ENCODE measurements around the gene PRRT2.

The PRRT2 gene

DNA sequence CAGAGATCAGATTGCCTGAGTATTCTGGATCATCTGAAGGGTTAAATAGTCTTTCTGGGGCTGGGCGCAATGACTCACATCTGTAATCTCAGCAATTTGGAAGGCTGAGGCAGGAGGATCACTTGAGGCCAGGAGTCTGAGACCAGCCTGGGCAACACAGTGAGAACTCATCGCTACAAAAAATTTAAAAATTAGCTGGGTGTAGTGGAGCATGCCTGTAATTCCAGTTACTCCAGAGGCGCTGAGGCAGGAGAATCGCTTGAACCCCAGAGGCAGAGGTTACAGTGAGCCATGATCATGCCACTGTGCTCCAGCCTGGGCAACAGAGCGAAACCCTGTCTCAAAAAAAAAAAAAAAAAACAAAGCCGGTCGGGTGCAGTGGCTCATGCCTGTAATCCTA is 23.9 kb downstream of the PRRT2 start:
- no peak for DNase-seq

DNA sequence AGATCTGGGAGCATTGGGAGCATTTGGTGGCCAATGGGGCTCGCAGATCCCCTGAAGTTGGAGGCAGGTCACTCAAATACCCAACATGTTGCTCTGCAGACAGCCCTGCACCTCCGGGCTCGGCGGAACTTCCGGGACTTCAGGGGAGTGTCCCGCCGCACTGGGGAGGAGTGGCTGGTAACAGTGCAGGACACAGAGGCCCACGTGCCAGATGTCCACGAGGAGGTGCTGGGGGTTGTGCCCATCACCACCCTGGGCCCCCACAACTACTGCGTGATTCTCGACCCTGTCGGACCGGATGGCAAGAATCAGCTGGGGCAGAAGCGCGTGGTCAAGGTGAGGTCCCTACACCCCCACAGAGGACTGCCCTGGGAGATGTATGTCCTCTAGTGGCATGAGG is 24.6 kb downstream of the PRRT2 start:
- no peak for DNase-seq

DNA sequence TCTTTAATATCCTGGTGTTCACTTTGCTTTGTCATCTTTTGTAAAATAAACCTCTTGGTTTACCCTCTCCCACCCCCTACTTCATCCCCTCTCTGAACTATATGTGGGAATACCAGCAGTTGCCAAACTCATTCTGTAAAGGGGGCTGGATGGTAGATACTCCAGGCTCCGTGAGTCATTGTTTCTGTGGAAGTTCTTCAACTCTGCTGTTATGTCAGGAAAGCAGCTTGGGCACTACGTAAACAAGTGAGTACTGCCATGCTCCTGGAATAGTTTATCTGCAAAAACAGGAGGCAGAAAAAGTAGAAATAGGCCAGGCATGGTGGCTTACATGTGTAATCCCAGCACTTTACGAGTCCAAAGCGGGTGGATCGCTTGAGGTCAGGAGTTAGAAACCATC is 25.8 kb downstream of the PRRT2 start:
- no peak for DNase-seq

DNA sequence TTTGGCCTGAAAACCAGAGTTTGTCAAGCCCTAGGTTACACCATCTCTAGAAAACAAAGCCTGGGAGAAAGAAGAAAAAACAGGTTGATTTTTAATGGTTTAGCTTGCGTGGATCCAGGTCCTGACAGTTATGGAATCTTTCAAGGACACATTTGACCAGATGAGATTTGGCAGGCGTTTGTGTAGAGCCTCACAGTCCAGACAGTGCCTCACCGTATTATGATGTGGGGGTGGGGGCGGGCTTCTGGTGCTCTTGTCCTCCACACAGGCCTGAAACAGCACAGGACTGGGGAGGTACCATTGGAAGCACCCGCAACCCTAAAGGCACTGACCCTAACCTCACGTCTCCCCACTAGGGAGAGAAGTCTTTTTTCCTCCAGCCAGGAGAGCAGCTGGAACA is 27.8 kb downstream of the PRRT2 start:
- DNase-seq: no peak

DNA sequence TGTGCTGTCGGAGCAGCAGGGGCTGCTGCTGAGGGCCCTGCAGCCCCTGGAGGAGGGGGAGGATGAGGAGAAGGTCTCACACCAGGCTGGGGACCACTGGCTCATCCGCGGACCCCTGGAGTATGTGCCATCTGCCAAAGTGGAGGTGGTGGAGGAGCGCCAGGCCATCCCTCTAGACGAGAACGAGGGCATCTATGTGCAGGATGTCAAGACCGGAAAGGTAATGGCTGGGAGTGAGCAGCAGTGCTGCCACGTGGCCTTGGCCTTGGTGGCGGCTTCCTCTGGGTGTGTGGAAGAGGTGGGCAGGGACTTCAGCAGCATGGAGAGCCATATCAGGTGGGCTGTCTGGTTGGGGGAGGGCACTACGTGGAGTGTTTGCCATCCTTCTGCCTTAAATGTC is 28.2 kb downstream of the PRRT2 start:
- DNase-seq: no peak

DNA sequence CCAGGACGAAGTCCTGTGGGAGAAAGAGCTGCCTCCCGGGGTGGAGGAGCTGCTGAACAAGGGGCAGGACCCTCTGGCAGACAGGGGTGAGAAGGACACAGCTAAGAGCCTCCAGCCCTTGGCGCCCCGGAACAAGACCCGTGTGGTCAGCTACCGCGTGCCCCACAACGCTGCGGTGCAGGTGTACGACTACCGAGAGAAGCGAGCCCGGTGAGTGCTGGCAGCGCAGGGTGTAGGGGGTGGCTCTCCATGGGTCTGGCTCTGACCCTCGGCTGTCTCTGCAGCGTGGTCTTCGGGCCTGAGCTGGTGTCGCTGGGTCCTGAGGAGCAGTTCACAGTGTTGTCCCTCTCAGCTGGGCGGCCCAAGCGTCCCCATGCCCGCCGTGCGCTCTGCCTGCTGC is 29.6 kb downstream of the PRRT2 start:
- DNase-seq: no peak

DNA sequence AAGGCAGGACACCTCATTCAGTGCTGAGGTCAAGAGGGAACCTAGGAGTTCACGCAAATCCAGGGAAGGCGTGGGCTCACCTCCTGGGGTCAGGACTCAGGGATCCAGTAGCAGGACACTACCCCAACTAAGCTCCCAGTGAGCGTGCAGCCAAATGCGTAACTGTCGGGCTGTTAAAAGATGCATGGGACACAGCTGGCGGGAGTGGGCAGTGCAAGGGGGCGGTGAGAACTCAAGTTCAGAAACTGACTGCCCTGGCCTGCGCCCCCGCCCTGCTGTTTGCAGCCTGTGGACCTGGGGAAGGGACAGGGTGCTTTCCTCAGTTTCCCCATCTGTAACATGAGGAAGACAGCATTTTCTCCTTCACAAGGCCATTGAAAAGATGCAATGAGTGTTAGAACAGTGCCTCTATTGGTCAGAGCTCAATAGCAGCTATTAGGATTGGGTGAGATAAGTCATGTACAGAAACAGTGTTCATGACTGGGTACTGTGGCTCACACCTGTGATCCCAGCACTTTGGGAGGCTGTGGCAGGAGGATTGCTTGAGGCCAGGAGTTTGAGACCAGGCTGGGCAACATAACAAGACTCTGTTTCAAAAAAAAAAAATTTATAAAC is 30.8 kb downstream of the PRRT2 start:
- DNase-seq: no peak

DNA sequence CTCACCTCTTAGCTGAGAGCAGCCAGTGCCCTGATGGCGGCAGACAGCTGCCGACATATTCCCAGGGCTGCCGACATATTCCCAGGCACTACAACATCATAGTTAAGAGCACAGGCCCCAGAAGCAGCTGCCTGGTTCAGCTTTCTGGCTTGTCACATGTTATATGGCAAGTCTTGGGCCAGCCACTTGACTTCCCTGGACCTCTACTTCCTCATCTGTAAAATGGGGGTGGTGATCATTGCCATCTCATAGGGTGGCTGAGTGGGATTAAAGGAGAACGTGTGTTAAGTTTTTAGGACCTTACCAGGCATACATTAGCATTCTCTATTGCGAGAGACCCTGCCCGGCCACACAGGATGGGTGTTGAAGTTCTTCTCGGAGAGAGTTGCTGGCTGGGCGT is 31.9 kb downstream of the PRRT2 start:
- no peak for DNase-seq

DNA sequence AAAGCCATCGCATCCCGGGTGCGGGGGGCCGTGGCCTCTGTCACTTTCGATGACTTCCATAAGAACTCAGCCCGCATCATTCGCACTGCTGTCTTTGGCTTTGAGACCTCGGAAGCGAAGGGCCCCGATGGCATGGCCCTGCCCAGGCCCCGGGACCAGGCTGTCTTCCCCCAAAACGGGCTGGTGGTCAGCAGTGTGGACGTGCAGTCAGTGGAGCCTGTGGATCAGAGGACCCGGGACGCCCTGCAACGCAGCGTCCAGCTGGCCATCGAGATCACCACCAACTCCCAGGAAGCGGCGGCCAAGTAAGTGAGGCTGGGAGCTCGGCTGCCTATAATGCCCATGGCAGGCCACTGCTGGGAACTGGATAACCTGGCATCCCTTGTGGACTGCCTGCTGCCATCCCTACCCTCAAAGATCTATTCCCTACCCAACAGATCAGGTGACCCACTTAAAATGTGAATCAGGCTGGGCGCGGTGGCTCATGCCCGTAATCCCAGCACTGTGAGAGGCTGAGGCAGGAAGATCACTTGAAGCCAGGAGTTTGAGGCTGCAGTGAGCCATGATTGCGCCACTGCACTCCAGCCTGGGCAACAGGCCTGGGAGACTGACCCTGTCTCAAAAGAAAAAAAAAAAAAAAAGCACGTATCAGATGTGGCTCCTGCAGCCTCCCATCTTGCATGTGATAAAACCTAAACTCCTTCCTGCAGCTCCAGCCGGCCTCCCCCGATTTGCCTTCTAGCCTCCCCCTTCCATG is 32.8 kb downstream of the PRRT2 start:
- no peak for DNase-seq

DNA sequence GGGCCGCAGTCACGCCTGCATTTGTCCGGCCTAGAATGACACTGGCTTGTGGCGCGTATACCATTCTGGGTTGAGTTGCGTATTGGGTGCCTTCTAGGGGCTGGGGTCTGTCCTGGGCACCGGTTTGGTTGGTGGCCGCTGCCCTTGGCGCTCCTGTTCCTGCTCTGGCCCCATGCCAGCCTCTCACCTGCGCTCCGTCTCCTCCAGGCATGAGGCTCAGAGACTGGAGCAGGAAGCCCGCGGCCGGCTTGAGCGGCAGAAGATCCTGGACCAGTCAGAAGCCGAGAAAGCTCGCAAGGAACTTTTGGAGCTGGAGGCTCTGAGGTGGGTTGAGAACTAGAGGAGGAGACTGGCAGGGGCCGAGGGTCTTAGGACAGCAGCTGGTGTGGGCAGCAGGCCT is 33.7 kb downstream of the PRRT2 start:
- no peak for DNase-seq

DNA sequence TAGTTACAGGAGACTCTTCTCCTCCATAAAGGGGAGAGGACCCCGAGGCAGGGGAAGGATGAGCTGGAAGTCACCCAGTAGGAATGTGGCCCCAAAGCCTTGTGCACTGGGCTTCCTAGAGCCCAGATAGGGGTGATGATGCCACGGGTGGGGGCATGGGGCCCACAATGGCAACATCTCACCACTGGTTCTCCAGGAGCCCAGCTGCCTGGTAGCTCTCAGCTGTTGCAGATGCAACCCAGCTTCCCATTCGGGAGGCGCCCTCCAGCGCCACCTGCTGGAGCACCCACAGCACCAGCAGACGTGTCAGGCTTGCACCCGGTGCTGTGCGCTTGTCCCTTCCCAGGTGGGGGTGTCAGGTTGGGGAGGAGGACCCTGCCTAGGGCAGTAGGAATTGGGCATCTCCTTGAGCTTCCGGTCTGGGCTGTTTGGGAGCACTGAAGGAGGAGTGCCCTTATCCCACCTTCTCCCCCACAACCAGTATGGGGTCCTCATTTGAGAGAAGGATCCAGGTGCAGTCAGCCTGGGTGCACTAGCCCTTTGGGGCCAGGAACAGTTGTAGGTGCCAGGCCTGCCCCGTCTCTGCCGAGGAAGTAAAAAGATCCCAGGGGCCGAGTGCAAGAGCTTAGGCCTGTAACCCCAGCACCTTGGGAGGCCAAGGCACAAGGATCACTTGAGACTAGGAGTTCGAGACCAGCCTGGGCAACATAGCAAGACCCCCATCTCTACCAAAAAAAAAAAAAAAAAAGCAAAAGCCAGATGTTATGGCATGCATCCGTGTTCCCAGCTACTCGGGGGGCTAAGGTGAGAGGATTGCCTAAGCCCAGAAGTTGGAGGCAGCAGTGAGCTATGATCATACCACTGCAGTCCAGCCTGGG is 36.7 kb downstream of the PRRT2 start:
- peak; percentile 57 for DNase-seq

DNA sequence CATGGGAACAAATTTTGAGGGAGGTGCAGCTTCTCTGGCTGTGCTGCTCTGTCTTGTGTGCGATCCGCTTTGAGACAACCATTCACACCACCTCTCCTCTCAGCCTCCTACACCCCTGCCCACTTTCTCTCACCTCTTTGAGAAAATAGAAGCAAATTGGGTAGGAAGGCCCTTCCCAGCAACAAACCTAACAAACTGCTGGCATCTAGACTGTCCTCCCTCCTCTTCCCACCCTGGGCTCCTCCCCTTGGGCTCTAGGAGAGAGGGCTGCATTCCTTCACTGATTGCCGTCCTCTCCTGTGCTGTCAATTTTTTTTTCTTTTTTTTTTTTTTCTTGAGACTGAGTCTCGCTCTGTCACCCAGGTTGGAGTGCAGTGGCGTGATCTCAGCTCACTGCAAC is 37.5 kb downstream of the PRRT2 start:
- no peak for DNase-seq

DNA sequence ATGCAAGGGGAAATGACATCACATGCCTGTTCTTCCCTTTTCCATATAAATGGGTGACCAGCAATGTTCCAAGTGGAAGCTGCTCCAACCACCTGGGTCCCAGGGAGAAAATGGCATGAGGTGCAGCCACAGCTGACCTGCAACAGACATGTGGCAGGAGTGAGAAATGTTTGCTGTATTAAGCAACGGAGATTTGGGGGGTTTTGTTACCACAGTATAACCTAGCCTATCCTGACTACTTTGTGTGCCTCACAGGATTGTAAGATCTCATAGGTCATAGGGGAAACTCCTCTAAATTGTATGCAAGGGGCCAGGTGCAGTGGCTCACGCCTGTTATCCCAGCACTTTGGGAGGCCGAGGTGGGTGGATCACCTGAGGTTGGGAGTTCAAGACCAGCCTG is 39.0 kb downstream of the PRRT2 start:
- no peak for DNase-seq

DNA sequence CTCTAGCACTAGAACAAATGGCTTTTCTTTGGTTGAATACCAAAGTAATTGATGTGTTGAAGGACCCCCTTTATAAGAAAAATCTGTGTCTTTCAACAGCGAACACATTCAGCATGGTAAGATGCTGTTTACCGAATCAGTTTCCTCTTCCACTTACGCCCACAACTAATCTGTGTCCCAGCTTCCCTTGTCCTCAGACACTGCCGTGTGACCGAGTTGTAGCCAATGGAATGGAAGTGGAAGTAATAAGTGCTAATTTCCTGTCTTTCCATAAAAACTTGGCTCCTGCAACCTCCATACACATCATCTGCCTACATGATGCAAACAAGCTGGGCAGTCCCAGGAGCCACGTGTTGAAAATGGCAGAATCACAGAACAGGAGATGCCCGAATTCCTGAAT is 40.7 kb downstream of the PRRT2 start:
- peak; percentile 1 for DNase-seq

DNA sequence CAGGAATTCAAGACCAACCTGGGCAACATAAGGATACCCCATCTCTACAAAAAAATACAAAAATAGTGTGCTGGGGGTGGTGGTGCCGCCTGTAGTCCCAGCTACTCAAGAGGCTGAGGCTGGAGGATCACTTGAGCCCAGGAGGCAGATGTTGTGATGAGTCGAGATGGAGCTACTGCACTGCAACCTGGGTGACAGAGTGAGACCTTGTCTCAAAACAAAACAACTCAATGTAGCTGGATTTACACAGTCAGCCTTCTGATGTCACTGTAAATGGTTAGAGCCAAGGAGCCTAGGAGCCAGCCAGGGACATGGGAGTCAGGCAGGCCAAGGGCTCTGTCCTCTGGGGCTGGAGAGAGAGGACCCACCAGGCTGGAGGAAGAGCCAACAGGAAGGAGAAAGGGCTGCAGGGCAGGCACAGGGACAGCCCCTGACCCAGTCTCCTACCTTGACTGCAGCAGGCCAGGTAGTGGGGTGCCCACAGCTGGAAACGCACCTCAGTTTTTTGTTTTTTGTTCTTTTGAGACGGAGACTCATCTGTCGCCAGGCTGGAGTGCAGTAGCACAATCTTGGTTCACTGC is 42.6 kb downstream of the PRRT2 start:
- DNase-seq: no peak

DNA sequence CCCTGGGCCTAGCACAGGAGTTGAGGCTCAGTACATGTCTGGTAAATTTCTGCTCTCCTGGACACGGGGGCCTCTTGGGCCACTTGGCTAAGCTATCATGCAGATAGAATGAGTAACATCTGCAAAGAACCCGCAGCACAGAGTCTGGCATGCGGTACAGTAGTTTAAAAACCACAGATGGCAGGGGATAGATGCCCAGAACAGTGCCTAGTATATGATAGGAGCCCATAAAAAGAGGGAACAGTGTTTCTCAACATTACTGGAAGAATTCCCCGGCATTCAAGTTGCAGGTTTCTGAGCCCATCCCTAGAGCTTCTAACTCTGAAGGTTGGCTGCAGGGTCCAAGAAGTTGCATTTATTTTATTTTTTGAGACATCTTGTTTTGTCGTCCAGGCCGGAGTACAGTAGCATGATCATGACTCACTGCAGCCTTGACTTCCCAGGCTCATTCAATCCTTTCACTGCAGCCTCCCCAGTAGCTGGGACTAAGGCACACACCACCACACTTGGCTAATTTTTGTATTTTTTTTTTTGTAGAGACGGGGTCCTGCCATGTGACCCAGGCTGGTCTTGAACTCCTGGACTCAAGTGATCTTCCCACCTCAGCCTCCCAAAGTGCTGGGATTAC is 45.3 kb downstream of the PRRT2 start:
- no peak for DNase-seq

DNA sequence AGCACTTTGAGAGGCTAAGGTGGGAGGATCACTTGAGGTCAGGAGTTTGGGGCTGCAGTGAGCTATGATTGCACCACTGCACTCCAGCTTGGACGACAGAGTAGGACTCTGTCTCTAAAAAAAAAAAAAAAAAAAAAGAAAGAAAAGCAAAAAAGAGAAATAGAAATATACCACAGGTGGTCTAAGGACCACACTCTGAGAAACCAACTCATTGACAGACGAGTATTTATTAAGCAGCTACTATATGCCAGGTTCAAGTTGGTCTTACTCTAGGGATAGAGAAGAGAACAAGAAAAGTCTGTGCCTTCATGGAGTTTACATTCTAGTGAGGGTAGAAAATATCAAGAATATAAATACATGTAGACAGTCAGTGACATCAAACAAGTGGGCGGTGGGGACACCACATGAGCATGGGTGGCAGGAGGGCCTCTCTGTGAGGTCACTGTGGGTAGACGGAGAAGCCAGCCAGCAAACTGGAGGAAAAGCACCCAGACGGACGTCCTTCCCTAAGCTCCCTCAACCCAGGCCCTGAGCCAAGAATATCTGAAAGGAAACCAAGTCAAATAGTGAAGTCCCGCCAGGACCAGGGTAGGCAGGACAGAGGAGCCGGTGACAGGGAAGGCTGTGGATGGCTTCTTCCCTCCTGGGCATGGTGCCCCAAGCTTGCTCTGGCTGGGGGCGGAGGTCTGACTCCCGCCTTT is 46.3 kb downstream of the PRRT2 start:
- no peak for DNase-seq

DNA sequence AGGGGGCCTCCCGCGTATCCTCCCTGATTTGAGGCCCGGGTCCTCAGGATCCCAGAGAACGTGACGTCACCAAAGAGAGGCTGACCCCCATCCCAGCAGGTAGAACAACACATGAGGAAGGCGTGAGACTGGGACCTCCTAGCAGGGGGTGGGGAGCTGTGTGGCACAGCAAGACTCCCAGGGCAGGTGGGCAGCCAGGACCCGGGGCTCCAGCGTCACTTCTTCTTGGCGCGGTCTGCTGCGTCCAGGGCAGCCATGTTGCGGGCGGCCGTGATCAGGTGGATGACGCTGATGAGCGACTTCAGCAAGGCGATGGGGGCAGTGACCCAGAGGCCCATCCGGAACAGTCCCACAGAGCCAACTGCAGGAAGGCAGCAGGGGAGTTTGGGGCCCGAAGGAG is 47.0 kb downstream of the PRRT2 start:
- DNase-seq: no peak

DNA sequence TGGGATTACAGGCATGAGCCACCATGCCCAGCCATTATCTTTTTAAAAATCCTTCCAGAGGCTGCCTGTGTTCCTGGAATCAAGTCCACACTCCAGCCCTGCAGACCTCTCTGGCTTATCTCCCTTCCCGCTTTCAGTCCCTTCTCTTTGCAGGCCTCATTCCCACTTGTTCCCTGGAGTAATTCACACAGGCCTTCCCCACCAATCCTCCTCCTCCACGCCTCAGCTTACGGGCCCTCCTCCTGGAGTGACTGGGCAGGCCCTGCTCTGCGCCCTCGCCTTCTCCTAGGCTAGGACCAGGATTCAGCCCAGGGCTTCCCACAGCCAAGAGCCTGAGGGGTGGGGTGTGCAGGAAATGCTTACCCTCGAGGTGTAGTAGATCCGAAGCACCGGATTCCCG is 48.2 kb downstream of the PRRT2 start:
- no peak for DNase-seq

DNA sequence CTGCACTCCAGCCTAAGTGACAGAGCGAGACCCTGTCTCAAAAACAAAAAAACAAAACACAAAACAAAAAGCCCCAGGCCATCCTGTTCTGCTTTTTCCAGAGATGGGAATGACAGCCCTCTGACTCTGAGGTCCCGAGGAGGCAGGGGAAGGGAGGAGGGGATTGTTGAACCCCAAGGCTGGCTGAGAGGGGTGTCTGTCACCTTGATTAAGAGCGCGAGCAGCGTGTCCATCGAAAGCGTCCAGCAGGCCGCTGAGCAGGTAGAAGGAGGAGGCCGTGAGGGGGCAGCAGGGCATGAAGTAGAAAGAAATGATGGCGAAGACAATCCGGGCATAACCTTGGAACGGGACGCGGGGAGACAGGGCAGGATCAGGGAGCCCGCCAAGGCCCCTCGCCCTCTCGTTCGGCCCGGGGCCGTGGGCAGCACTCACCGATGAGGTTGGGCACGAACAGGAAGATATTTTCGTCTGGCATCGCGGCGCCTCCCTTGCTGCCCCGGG is 50.4 kb downstream of the PRRT2 start:
- no peak for DNase-seq

DNA sequence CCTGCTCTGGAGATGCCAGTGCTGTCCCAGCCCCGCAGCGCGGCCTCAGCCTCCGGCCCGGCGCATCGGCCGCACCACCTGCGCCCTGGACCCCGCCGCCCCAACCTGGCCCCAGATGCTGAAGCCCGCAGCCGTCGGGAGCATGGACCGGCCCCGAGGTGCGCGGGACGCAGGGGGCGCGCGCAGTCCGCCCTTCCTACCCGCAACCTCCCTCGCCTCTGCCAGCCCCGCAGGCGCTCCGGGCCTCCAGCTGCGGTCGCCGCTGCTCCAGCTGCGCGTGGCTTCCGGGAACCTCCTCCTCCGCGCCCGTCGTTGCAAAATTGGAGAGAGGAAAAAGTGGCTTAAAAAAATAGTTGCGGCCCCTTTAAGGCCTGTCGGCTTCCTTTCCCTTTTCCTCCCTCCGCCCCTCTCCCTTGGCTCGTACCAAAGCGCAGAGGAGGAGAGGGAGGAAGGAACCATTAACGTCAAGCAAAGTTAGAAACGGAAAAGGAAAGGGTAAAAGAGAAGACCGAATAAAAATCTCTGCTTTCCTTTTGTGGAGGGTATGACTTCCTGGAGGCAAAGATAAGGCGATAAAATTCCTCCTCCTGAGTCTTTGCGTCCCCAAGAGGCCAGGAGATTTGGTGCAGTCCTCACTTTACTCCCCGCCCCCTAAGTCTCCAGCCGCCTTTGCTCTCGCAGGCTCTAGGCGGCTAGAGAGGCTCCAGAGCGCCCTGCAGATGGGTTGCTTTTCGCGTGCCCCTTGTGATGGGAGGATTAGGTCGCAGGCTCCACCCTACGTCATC is 51.1 kb downstream of the PRRT2 start, which contains the start of gene CDIPT:
CDIPT (minus strand) TSS at position 343 of the 785 bp plus-strand sequence. CDS start 369 bp downstream, outside the sequence.
- peak; percentile 94 for DNase-seq

Data from NCI-H774 (cell line).